Neural crest cell (in vitro differentiated cells): Measurements from ENCODE around the gene ELF2. TPM values are rescaled to one million over a fixed set of nuclear protein-coding genes. Genes with fewer than 3 reads are reported as not detected.

Experiments used
- DNase-seq: peaks from one replicate; pipeline ENCODE4 v3.0.0; 2021; ENCODE audit warnings: low read depth, mixed read lengths, low spot score
- H3K27ac Mint-ChIP-seq: one replicate; pipeline ENCODE4 v1.8.0; 2021; ENCODE audit warnings: mild to moderate bottlenecking, mixed read lengths; ENCODE audit not compliant: unreplicated experiment
- H3K27me3 Mint-ChIP-seq: 2 replicates; pipeline ENCODE4 v1.8.0; 2021; ENCODE audit warnings: low read depth, mild to moderate bottlenecking, mixed read lengths
- H3K36me3 Mint-ChIP-seq: 2 replicates; pipeline ENCODE4 v1.8.0; 2021; ENCODE audit warnings: low read depth, mild to moderate bottlenecking, mixed read lengths
- H3K4me1 Mint-ChIP-seq: 2 replicates; pipeline ENCODE4 v1.8.0; 2021; ENCODE audit warnings: mixed read lengths
- H3K4me3 Mint-ChIP-seq: one replicate; pipeline ENCODE4 v1.8.0; 2021; ENCODE audit warnings: mild to moderate bottlenecking, mixed read lengths
- H3K9me3 Mint-ChIP-seq: 2 replicates; pipeline ENCODE4 v1.8.0; 2021; ENCODE audit warnings: mixed read lengths
- CTCF ChIP-seq: fragments of 200-600 bp; sonication (generic); conservative IDR thresholded peaks from 2 replicates; pipeline ENCODE4 v1.5.0; 2021; ENCODE audit warnings: antibody characterized with exemption, mild to moderate bottlenecking
- total RNA-seq: library from RNA; stranded (reverse); gene quantifications from 2 replicates; pipeline ENCODE4 v1.2.1, GENCODE V29; 2021

The ELF2 gene
- total RNA-seq, 1 donor from 2014 or later = 39.4 TPM

- H3K4me3 Mint-ChIP-seq = peak overlapping the region; percentile 10
Measured at GRCh38 chr4:139184129-139184528, 7.1 kb upstream of the ELF2 start.

GRCh38 chr4:139177869-139178619, 1.0 kb upstream of the ELF2 start:
- H3K27ac Mint-ChIP-seq = peak overlapping the region; percentile 99
- H3K4me3 Mint-ChIP-seq = peak overlapping the region; percentile 94
- no peak for TF ChIP-seq CTCF
- peaks cover 15% of the 10 kb centered on the region for H3K4me1 Mint-ChIP-seq
- no peaks in the 10 kb centered on the region for H3K36me3 Mint-ChIP-seq
- no peaks in the 10 kb centered on the region for H3K9me3 Mint-ChIP-seq
- peaks cover 3% of the 10 kb centered on the region for H3K27me3 Mint-ChIP-seq
- DNase-seq = peak; percentile 91

More at GRCh38 chr4:139184129-139184528, 7.1 kb upstream of the ELF2 start:
- Mint-ChIP-seq H3K27ac (no peak overlapping the region), H3K27me3 (no peaks in the 10 kb centered on the region), H3K9me3 (no peaks in the 10 kb centered on the region), H3K36me3 (no peaks in the 10 kb centered on the region), H3K4me1 (peaks cover 3% of the 10 kb centered on the region)
- no peak for TF ChIP-seq CTCF
- DNase-seq = no peak

- no peaks in the 10 kb centered on the region for H3K36me3 Mint-ChIP-seq
- H3K27ac Mint-ChIP-seq = peak overlapping the region; percentile 90
- H3K4me3 Mint-ChIP-seq = peak overlapping the region; percentile 94
- peak; percentile 62 for DNase-seq
- peaks cover 15% of the 10 kb centered on the region for H3K4me1 Mint-ChIP-seq
- H3K27me3 Mint-ChIP-seq = peaks cover 3% of the 10 kb centered on the region
- TF ChIP-seq CTCF = no peak
- no peaks in the 10 kb centered on the region for H3K9me3 Mint-ChIP-seq
Measured at GRCh38 chr4:139176302-139177048, 543 bp downstream of the ELF2 start.

- DNase-seq = peak; percentile 24
- H3K27me3 Mint-ChIP-seq = peaks cover 3% of the 10 kb centered on the region
- H3K36me3 Mint-ChIP-seq = no peaks in the 10 kb centered on the region
- no peak for TF ChIP-seq CTCF
- peak overlapping the region; percentile 94 for H3K4me3 Mint-ChIP-seq
- H3K27ac Mint-ChIP-seq = peak overlapping the region; percentile 90
- no peaks in the 10 kb centered on the region for H3K9me3 Mint-ChIP-seq
- peaks cover 15% of the 10 kb centered on the region for H3K4me1 Mint-ChIP-seq
Measured at GRCh38 chr4:139175646-139176301, 1.2 kb downstream of the ELF2 start.

- Mint-ChIP-seq H3K4me3 (no peak overlapping the region), H3K27ac (no peak overlapping the region), H3K4me1 (peaks cover 15% of the 10 kb centered on the region), H3K36me3 (no peaks in the 10 kb centered on the region), H3K27me3 (peaks cover 3% of the 10 kb centered on the region), H3K9me3 (no peaks in the 10 kb centered on the region)
- no peak for TF ChIP-seq CTCF
- DNase-seq = no peak
Measured at GRCh38 chr4:139171876-139172691, 4.9 kb downstream of the ELF2 start.
